GM12872 (cell line): ENCODE data around the gene RPRML.

Source experiments
- CTCF ChIP-seq: IDR thresholded peaks from 3 replicates; pipeline ENCODE4 v1.5.1; 2011; ENCODE audit warnings: low read depth, mild to moderate bottlenecking, low read length, moderate library complexity; ENCODE audit not compliant: insufficient read depth

RPRML gene

DNA sequence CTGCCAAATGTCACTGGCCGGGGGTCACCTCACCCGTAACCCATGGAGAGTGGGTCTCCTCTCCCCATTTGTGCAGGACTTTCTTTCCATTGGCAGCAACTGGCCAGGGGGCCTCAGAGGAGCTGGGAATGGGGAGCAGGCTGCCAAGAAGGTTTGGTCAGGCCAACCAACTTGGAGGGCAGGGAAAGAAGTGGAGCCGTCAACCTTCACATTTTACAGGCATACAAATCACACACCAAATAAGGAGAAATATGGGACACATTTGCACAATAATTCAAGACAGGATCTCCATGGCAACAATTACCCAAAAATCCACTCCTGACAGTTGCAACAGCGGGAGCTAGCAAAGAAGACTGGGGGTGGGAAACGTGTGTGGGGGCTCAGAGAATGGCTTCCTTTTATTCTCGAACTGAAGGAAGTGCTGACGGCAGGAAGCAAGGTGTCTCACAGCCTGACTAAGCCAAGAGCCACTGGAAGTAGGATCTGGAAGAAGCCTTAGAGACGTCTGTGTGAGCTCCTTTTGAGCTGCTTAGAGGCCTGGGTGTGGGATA, 20.9 kb downstream of the RPRML start:
- TF ChIP-seq CTCF: no peak

GRCh38 chr17:46952115-46952514, 26.9 kb downstream of the RPRML start:
- no peak for TF ChIP-seq CTCF

- no peak for TF ChIP-seq CTCF
Measured at GRCh38 chr17:46951706-46952105, 27.3 kb downstream of the RPRML start.

GRCh38 chr17:46950997-46951621, 27.9 kb downstream of the RPRML start:
- no peak for TF ChIP-seq CTCF

- TF ChIP-seq CTCF: no peak
Measured at GRCh38 chr17:46950342-46950996, 28.6 kb downstream of the RPRML start.

DNA sequence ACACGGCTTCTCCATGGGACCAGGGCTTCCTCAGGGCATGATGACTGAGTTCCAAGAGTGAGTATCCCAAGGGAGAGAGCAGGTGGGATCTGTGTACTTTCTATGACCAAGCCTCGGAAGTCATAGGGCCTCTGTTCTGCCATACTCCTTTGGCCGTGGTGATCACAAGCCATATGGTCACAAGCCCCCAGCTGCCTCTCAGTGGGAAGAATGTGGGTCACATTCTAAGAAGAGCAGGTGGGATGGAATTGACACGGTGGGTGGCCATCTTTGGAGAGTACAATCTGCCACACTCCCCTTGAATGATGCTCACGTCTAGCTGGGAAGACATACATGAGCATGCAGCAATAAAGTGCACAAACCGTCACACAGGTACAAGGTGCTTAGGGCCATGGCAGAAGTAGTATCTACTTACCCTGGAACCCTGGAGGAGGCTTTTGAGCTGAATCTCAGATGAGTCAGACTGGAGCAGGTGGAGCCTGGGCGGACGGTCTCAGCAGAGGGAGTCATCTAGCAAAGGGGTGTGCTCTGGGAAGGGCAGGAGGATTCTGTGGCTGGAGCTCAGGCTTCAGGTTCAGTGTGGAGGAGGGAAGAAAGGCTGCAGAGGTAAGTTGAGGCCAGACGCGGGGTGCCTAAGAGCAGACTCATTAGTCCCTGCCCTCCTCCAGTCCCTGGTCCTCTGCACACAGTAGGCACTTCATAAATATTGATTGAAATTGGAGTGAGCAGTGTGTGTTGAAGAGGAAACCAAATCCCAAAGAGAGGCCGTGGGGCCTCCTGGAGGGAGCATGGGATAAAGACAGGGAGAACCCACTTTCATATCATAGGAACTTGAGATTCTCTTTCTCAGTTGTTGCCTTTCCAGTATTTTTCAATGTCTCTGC, 29.5 kb downstream of the RPRML start:
- TF ChIP-seq CTCF: no peak

DNA sequence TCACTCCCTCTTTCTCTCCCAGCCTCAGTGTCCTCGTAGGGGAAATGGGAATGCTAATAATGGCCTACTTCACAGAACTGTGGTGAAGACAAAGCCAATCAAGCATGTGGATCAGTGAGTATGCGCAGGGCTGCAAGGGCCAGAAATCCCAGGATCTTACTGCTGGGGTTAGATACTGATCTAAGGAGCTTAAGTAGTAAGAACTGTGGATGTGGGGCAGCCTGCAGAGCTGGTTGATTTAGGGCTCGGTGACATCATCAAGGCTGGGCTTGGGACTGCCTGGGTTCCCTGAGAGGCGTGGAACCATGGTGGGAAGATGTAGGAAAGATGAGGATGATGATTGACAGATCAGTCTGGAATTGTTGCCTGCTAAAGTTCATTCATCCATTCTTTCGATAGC, 30.5 kb downstream of the RPRML start:
- no peak for TF ChIP-seq CTCF
